Activated CD8-positive, alpha-beta T cell treated with anti-CD3 and anti-CD28 coated beads for 36 hours (primary cell): ENCODE results near the gene KATNB1. TPM values are rescaled to one million over a fixed set of nuclear protein-coding genes. Genes with fewer than 3 reads are reported as not detected.

Experiments used
- ATAC-seq: fragments of 200-7000 bp; cut with Tn5 transposase; one replicate; pipeline ENCODE4 v1.10.0; 2021; ENCODE audit warnings: mild to moderate bottlenecking, moderate library complexity
- CTCF ChIA-PET: fragments of 350-600 bp; sonication (Branson Sonifier 250); formaldehyde crosslinking; loops from one replicate; lab custom pipeline; 2021; ENCODE audit warnings: antibody characterized with exemption; lab: Charles Lee
- POLR2A ChIA-PET: fragments of 350-600 bp; sonication (Branson Sonifier 250); formaldehyde crosslinking; loops from one replicate; lab custom pipeline; 2021; ENCODE audit warnings: antibody characterized with exemption; lab: Charles Lee
- DNase-seq: peaks from one replicate; pipeline ENCODE4 v3.0.0-alpha.2; 2020
- H3K27ac Mint-ChIP-seq: one replicate; pipeline ENCODE4 v1.8.0; 2021; ENCODE audit warnings: mild to moderate bottlenecking, mixed read lengths
- H3K27me3 Mint-ChIP-seq: one replicate; pipeline ENCODE4 v1.8.0; 2021; ENCODE audit warnings: mixed read lengths
- H3K36me3 Mint-ChIP-seq: one replicate; pipeline ENCODE4 v1.8.0; 2021; ENCODE audit warnings: low read depth, mixed read lengths
- H3K4me1 Mint-ChIP-seq: one replicate; pipeline ENCODE4 v1.8.0; 2021; ENCODE audit warnings: low read depth, mixed read lengths
- H3K4me3 Mint-ChIP-seq: one replicate; pipeline ENCODE4 v1.8.0; 2021; ENCODE audit warnings: mild to moderate bottlenecking, moderate library complexity, mixed read lengths
- H3K9me3 Mint-ChIP-seq: one replicate; pipeline ENCODE4 v1.8.0; 2021; ENCODE audit warnings: mixed read lengths
- CTCF ChIP-seq: fragments of 200-600 bp; IDR thresholded peaks from one replicate; pipeline ENCODE4 v1.8.0; 2022; ENCODE audit warnings: antibody characterized with exemption, mild to moderate bottlenecking
- intact Hi-C: fragments of 100-400 bp; cut with micrococcal nuclease; formaldehyde crosslinking; loops from one replicate; pipeline ENCODE4 v1.10.0; 2022
- microRNA-seq: library from miRNA; unstranded; fragments of <30 nt; microRNA quantifications from one replicate; pipeline ENCODE4 v1.2.0, GENCODE V29; 2022; ENCODE audit warnings: borderline microRNAs expressed, borderline replicate concordance
- total RNA-seq, 2 experiments: library from RNA; stranded (reverse); gene quantifications; one replicate each; pipeline ENCODE4 v1.2.3, GENCODE V29; 2021

The KATNB1 gene
- total RNA-seq, 2 experiments from 2014 or later = 35.1 to 39.6 TPM

- Mint-ChIP-seq H3K9me3 (no peaks in the 10 kb centered on the region), H3K27me3 (peaks cover 32% of the 10 kb centered on the region), H3K36me3 (no peaks in the 10 kb centered on the region), H3K27ac (peak within 1 kb of the TSS; percentile 76), H3K4me3 (peak within 1 kb of the TSS; percentile 73), H3K4me1 (peaks cover 25% of the 10 kb centered on the region)
- POLR2A ChIA-PET = interaction anchor here (1.0 kb wide), 1 partner anchor 75 kb away, joined by 3 read pairs; no protein-coding TSS in a partner anchor
- ATAC-seq (peak; percentile 88), DNase-seq (peak; percentile 84)
- intact Hi-C loops = no loop called here
- CTCF ChIA-PET = interaction anchor here (0.9 kb wide), 1 partner anchor 45 kb away, joined by 3 read pairs; no protein-coding TSS in a partner anchor
- TF ChIP-seq CTCF = no peak
These were observed 67.0 kb downstream of the KATNB1 start, which contains the start of gene KIFC3 for GRCh38 chr16:57802341-57803133. Gene KIFC3 (minus strand): TSS chr16:57802491. CDS start chr16:57798243, 4,248 bp downstream.

- no peak overlapping the region for H3K27ac Mint-ChIP-seq
- TF ChIP-seq CTCF = no peak
- intact Hi-C loops = no loop called here
- ATAC-seq (no peak), DNase-seq (no peak)
- H3K9me3 Mint-ChIP-seq = no peaks in the 10 kb centered on the region
- peaks cover 34% of the 10 kb centered on the region for H3K27me3 Mint-ChIP-seq
- H3K36me3 Mint-ChIP-seq = no peaks in the 10 kb centered on the region
- H3K4me3 Mint-ChIP-seq = peak overlapping the region; percentile 73
- CTCF ChIA-PET = no interaction called here
- peaks cover 27% of the 10 kb centered on the region for H3K4me1 Mint-ChIP-seq
- POLR2A ChIA-PET = interaction anchor here (0.5 kb wide), 1 partner anchor 14 kb away, joined by 3 read pairs; no protein-coding TSS in a partner anchor
These were observed 67.8 kb downstream of the KATNB1 start for GRCh38 chr16:57803134-57803990.

DNA sequence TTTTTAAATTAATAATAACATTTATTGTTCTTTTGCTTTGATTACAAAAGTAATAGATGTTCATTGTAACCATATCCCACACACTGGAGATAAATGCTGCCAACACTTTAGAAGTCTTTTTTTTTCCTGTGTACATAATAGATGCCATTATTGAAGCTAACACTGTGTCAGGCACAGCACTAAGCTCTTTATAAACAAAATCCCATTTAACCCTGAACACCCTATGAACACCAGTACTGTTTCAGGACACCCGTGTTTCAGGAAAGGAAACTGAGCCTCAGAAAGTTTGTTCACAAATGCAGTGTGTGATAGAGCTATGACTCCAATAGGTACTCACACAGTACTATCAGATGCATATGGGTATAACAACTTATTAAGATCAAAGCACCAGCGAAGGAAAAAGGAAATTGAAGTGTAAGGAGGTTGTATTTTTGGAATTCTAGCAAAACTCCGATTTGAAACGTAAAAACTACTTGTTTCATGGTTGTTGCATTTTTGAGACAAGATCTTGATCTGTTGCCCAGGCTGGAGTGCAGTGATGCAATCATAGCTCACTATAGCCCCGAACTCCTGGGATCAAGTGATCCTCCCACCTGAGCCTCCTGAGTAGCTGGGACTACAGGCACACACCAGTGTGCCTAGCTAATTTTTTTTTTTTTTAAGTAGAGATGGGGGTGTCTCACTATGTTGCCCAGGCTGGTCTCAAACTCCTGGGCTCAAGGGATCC lies 68.7 kb downstream of the KATNB1 start:
- POLR2A ChIA-PET = no interaction called here
- ATAC-seq = no peak
- Mint-ChIP-seq H3K36me3 (no peaks in the 10 kb centered on the region), H3K27ac (no peak overlapping the region), H3K27me3 (peaks cover 38% of the 10 kb centered on the region), H3K9me3 (no peaks in the 10 kb centered on the region), H3K4me1 (peaks cover 25% of the 10 kb centered on the region), H3K4me3 (no peak overlapping the region)
- intact Hi-C loops = no loop called here
- TF ChIP-seq CTCF = no peak
- CTCF ChIA-PET = interaction anchor here (1.4 kb wide), 1 partner anchor 227 kb away, joined by 3 read pairs; no protein-coding TSS in a partner anchor
- no peak for DNase-seq

DNA sequence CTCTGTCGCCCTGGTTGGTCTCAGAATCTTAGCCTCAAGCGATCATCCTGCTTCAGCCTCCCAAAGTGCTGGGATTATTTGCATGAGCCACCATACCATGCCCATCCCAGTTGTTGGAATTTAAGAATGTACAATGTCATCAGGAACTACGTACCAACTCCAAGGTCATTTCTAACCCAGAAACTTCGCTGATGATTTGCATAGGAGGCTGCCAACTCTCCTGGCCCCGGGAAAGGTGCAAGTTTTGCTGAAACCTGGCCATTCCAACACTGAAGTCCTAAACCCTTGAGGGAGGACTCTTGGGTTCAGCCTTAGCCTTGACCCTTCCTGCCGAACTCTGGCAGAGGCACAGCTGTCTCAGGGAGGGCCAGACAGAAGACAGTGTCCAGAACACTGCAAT lies 69.6 kb downstream of the KATNB1 start:
- Mint-ChIP-seq H3K27ac (no peak overlapping the region), H3K4me1 (peaks cover 27% of the 10 kb centered on the region), H3K9me3 (no peaks in the 10 kb centered on the region), H3K4me3 (no peak overlapping the region), H3K36me3 (no peaks in the 10 kb centered on the region), H3K27me3 (peaks cover 37% of the 10 kb centered on the region)
- ChIA-PET POLR2A (no interaction called here), CTCF (interaction anchor here (1.4 kb wide), 1 partner anchor 228 kb away, joined by 3 read pairs; no protein-coding TSS in a partner anchor)
- DNase-seq (no peak), ATAC-seq (no peak)
- intact Hi-C loops = no loop called here
- TF ChIP-seq CTCF = no peak

Small RNA genes within 50 kb of the gene (microRNA-seq; reads per million reads assigned to microRNA genes)
- gene MIR6772 = not detected

Other genes starting within 250 kb of the KATNB1 start
- 1 to 10 TPM; 4.6 to 5.1 TPM for gene DOK4, start 249.3 kb upstream of the KATNB1 start, total RNA-seq
- gene CCDC102A, start 199.2 kb upstream of the KATNB1 start, total RNA-seq = 1 to 10 TPM; 7.1 to 7.9 TPM
- 1 to 10 TPM; 4.8 to 5.5 TPM for gene ADGRG5, start 193.1 kb upstream of the KATNB1 start, total RNA-seq
- 1 to 10 TPM; 4.9 to 8.5 TPM for gene ADGRG1, start 107.1 kb upstream of the KATNB1 start, total RNA-seq
- not detected for gene ADGRG3, start 67.5 kb upstream of the KATNB1 start, total RNA-seq
- gene DRC7, start 41.0 kb upstream of the KATNB1 start, total RNA-seq = under 1 TPM in 1 of 2 experiments, not detected in 1; 0.58 TPM
- gene KIFC3, start 66.7 kb downstream of the KATNB1 start, total RNA-seq = under 1 TPM; 0.54 to 0.89 TPM
- gene CNGB1, start 235.4 kb downstream of the KATNB1 start, total RNA-seq = not detected